Measurements from ENCODE around the gene ABITRAM.

- TF ChIP-seq CTCF (conservative IDR thresholded peaks at IDR 0.05) (no peak), EZH2 (IDR thresholded peaks at IDR 0.05; ENCODE audit: low read depth) (no peak)
These were observed 926 bp upstream of the ABITRAM start for GRCh38 chr9:108933231-108933717.

Measured in PC-9 (cell line).